Calu3 (cell line): Measurements from ENCODE around the gene CXCR4. TPM values are rescaled to one million over a fixed set of nuclear protein-coding genes. Genes with fewer than 3 reads are reported as not detected.

Experiments
- BruUV-seq: library from RNA; stranded (reverse); fragments of 400-500 nt; replicated peaks from 2 replicates; lab custom pipeline; 2021; lab: Mats Ljungman, UMichigan
- CTCF ChIA-PET: fragments of 300-600 bp; sonication (Branson Sonifier 250); formaldehyde crosslinking; loops from one replicate; lab custom pipeline; 2022; ENCODE audit warnings: antibody characterized with exemption; lab: Charles Lee
- DNase-seq: peaks from one replicate; pipeline ENCODE4 v3.0.0; 2022
- H3K27ac Mint-ChIP-seq: one replicate; pipeline ENCODE4 v1.8.0; 2022; ENCODE audit warnings: mixed read lengths; ENCODE audit not compliant: unreplicated experiment
- H3K27me3 Mint-ChIP-seq: one replicate; pipeline ENCODE4 v1.8.0; 2022; ENCODE audit warnings: mixed read lengths; ENCODE audit not compliant: unreplicated experiment
- H3K36me3 Mint-ChIP-seq: one replicate; pipeline ENCODE4 v1.8.0; 2022; ENCODE audit warnings: mild to moderate bottlenecking, moderate library complexity, mixed read lengths; ENCODE audit not compliant: insufficient read depth, unreplicated experiment
- H3K4me1 Mint-ChIP-seq: one replicate; pipeline ENCODE4 v1.8.0; 2022; ENCODE audit warnings: mild to moderate bottlenecking, low read depth, mixed read lengths; ENCODE audit not compliant: unreplicated experiment
- H3K4me3 Mint-ChIP-seq: one replicate; pipeline ENCODE4 v1.8.0; 2022; ENCODE audit warnings: mild to moderate bottlenecking, low read depth, moderate library complexity, mixed read lengths; ENCODE audit not compliant: unreplicated experiment
- H3K9me3 Mint-ChIP-seq: one replicate; pipeline ENCODE4 v1.8.0; 2022; ENCODE audit warnings: low read depth, mixed read lengths; ENCODE audit not compliant: unreplicated experiment
- CTCF ChIP-seq: fragments of 200-600 bp; IDR thresholded peaks from one replicate; pipeline ENCODE4 v1.8.0; 2022; ENCODE audit warnings: antibody characterized with exemption; ENCODE audit not compliant: unreplicated experiment
- intact Hi-C: fragments of 100-400 bp; cut with micrococcal nuclease; formaldehyde crosslinking; loops from one replicate; pipeline ENCODE4 v1.10.0; 2022; ENCODE audit not compliant: unreplicated experiment
- total RNA-seq: library from RNA; stranded (reverse); gene quantifications from 2 replicates; pipeline ENCODE4 v1.2.3, GENCODE V29; 2022

Gene CXCR4
- total RNA-seq, 1 experiment from 2014 or later = 16.7 TPM

DNA sequence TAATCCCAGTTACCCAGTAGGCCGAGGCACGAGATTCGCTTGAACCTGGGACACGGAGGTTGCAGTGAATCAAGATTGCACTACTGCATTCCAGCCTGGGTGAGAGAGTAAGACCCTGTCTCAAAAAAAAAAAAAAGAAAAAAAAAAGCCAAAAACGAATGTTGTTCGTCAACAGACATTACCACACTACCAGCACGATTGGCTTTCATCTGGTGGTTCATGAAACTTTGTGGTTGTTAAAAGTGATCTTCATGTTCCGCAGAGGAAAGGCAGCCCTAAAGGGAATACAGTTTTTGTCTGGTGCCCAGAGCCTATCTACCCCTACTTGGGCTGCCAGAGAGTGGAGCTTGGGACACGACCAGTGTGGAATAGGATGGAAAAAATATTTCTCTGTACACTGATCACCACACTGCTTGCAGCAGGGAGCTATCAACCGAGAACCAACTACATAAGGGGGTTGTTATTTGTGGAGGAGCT, 13.6 kb upstream of the CXCR4 start:
- CTCF ChIA-PET = no interaction called here
- no TSS peak for BruUV-seq
- no peaks in the 10 kb centered on the region for H3K27me3 Mint-ChIP-seq

DNA sequence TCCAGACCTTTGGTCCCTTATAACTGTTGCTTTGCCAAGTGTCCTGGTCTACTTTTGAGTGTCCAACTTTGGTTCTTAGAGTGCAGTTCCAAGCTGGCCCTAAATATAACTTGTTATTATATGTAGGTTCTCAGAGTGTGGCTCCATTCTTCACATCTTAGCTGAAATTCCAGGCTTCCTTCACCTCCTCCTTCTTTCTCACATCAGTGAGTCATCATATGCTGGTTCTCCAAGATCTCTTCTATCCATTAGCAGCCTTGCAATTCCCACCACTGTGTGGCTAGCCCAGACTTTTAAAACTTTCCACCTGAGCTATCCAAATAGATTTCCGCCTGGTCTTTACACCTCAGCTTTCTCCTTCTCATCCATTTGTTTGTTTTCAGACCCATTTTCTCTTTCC, 12.6 kb upstream of the CXCR4 start:
- CTCF ChIA-PET = no interaction called here
- no TSS peak for BruUV-seq
- DNase-seq = no peak
- Mint-ChIP-seq H3K27me3 (no peaks in the 10 kb centered on the region), H3K9me3 (peaks cover 2% of the 10 kb centered on the region), H3K4me3 (no peak overlapping the region), H3K4me1 (peaks cover 38% of the 10 kb centered on the region), H3K27ac (peak overlapping the region; percentile 76), H3K36me3 (peaks cover 6% of the 10 kb centered on the region)
- intact Hi-C loops = no loop called here
- TF ChIP-seq CTCF = no peak

More for the DNA sequence above, 13.6 kb upstream of the CXCR4 start:
- intact Hi-C loops = no loop called here
- no peak overlapping the region for H3K27ac Mint-ChIP-seq
- peaks cover 43% of the 10 kb centered on the region for H3K4me1 Mint-ChIP-seq
- H3K9me3 Mint-ChIP-seq = peaks cover 2% of the 10 kb centered on the region
- no peak overlapping the region for H3K4me3 Mint-ChIP-seq
- no peak for TF ChIP-seq CTCF
- peaks cover 6% of the 10 kb centered on the region for H3K36me3 Mint-ChIP-seq
- no peak for DNase-seq

GRCh38 chr2:136130045-136130444, 12.1 kb upstream of the CXCR4 start:
- no TSS peak for BruUV-seq
- TF ChIP-seq CTCF = no peak
- CTCF ChIA-PET = no interaction called here
- peaks cover 33% of the 10 kb centered on the region for H3K4me1 Mint-ChIP-seq
- peak overlapping the region; percentile 3 for H3K4me3 Mint-ChIP-seq
- H3K27me3 Mint-ChIP-seq = no peaks in the 10 kb centered on the region
- peak overlapping the region; percentile 76 for H3K27ac Mint-ChIP-seq
- H3K9me3 Mint-ChIP-seq = peaks cover 2% of the 10 kb centered on the region
- intact Hi-C loops = no loop called here
- no peak for DNase-seq
- peaks cover 6% of the 10 kb centered on the region for H3K36me3 Mint-ChIP-seq

- no TSS peak for BruUV-seq
- Mint-ChIP-seq H3K9me3 (peaks cover 2% of the 10 kb centered on the region), H3K4me3 (peak overlapping the region; percentile 3), H3K36me3 (peaks cover 6% of the 10 kb centered on the region), H3K27ac (peak overlapping the region; percentile 64), H3K4me1 (peaks cover 30% of the 10 kb centered on the region), H3K27me3 (no peaks in the 10 kb centered on the region)
- DNase-seq = no peak
- intact Hi-C loops = loop anchor here (5.0 kb wide), 1 partner anchor 78 kb away; no protein-coding TSS in a partner anchor
- CTCF ChIA-PET = no interaction called here
- no peak for TF ChIP-seq CTCF
These were observed 11.7 kb upstream of the CXCR4 start for GRCh38 chr2:136129601-136130000.
